T-helper 9 cell (primary cell): ENCODE measurements around the gene DCAF12L2.
"Not testable (repeated sequence)": the region's sequence is repeated elsewhere in the genome, so short reads cannot be mapped to it uniquely, and the experiment has no call there.

Source experiments
- DNase-seq: peaks from one replicate; pipeline ENCODE4 v3.0.0-alpha.2; 2020
- total RNA-seq, 2 donors: gene quantifications; one replicate each; lab custom pipeline; 2026; lab: John Stamatoyannopoulos, UW

Gene DCAF12L2
- total RNA-seq, result 0 to 0.07 reads per million in 2 donors

- no peak for DNase-seq
Measured at GRCh38 chrX:126165721-126166461, at the start of gene DCAF12L2. DCAF12L2 (minus strand) TSS chrX:126166289; CDS start chrX:126165924, 365 bp downstream.

- DNase-seq, result not testable (repeated sequence)
Measured at GRCh38 chrX:126190888-126191287, 24.8 kb upstream of the DCAF12L2 start.

- no peak for DNase-seq
Measured at GRCh38 chrX:126177133-126177840, 11.2 kb upstream of the DCAF12L2 start.

GRCh38 chrX:126170720-126171119, 4.6 kb upstream of the DCAF12L2 start:
- no peak for DNase-seq

- DNase-seq, result no peak
Measured at GRCh38 chrX:126167560-126167959, 1.5 kb upstream of the DCAF12L2 start.

GRCh38 chrX:126165401-126165720, 728 bp downstream of the DCAF12L2 start:
- no peak for DNase-seq

GRCh38 chrX:126164689-126165400, 1.2 kb downstream of the DCAF12L2 start:
- no peak for DNase-seq

- DNase-seq, result no peak
Measured at GRCh38 chrX:126164226-126164625, 1.9 kb downstream of the DCAF12L2 start.

GRCh38 chrX:126141014-126141413, 25.1 kb downstream of the DCAF12L2 start:
- DNase-seq, result no peak

- no peak for DNase-seq
Measured at GRCh38 chrX:126137899-126138298, 28.2 kb downstream of the DCAF12L2 start.

- no peak for DNase-seq
Measured at GRCh38 chrX:126124721-126125120, 41.4 kb downstream of the DCAF12L2 start.
